Fibroblast of pulmonary artery (primary cell): Measurements from ENCODE around the gene YAF2.

Experiments
- DNase-seq: peaks from one replicate; pipeline ENCODE4 v3.0.0-alpha.2; 2010; ENCODE audit warnings: low read depth
- H3K4me3 ChIP-seq: replicated peaks from 2 replicates; pipeline ENCODE4 v1.5.1; 2011; ENCODE audit warnings: low read depth, mild to moderate bottlenecking, control low read depth, low read length, moderate library complexity
- CTCF ChIP-seq: IDR thresholded peaks from 2 replicates; pipeline ENCODE4 v1.5.1; 2011; ENCODE audit warnings: mild to moderate bottlenecking, control low read depth, low read length, inconsistent platforms; ENCODE audit errors: missing control alignments

The YAF2 gene

DNA sequence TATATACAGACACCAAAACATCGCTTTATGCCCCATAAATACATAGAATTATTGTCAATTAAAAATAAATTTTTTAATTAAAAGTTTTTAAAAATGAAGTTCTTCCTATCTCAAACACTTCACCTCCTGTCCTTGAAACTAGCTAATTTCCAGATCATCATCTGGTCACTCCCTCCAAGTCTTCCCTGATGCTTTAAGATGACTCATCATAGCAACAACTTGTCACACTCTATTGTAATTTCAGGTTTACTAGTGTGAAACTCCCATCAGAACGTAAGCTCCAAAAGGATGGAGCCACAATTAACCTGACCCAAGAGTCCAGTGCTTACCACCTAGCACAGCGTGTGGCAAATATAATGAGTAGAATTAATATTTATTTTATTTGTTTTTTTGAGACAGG lies 109.7 kb downstream of the YAF2 start:
- TF ChIP-seq CTCF = no peak
- DNase-seq = no peak
- no peak overlapping the region for H3K4me3 ChIP-seq

DNA sequence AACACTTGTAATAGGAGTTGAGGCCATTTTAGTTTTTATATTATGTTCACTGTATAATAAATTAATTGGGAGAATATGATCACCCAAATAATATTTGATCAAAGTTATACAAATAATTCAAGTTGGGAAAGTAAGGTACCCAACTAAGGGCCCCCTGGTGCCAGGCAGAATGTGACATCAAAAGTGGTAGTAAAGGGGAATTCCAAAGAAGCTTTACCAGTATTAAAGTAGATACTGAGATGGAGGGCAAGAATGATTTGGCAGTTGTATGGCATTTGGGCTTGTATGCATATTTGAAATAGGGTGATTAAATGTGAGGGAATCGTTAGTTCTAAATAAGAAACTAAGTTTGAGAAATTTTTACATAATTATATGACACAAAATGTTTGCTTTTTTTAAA lies 111.1 kb downstream of the YAF2 start:
- no peak overlapping the region for H3K4me3 ChIP-seq
- no peak for DNase-seq
- TF ChIP-seq CTCF = no peak

DNA sequence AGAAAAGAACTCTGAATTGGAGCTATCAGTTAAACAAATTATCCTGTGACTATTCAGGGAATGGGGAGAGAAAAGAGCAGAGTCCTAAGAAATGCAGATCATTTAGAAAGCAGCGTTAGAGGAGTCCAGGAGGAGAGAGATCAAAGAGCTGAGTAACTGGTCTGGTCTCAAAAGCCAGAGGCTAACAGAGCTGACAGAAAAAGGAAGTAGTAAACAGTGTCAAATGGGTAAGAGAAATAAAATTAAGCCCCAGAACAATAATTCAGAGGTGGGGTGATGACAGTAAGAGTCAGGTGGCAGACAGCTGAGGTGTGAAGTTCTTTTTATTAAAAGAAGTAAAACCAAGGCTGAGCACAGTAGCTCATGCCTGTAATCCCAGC lies 112.7 kb downstream of the YAF2 start:
- no peak for TF ChIP-seq CTCF
- H3K4me3 ChIP-seq = no peak overlapping the region
- DNase-seq = no peak

DNA sequence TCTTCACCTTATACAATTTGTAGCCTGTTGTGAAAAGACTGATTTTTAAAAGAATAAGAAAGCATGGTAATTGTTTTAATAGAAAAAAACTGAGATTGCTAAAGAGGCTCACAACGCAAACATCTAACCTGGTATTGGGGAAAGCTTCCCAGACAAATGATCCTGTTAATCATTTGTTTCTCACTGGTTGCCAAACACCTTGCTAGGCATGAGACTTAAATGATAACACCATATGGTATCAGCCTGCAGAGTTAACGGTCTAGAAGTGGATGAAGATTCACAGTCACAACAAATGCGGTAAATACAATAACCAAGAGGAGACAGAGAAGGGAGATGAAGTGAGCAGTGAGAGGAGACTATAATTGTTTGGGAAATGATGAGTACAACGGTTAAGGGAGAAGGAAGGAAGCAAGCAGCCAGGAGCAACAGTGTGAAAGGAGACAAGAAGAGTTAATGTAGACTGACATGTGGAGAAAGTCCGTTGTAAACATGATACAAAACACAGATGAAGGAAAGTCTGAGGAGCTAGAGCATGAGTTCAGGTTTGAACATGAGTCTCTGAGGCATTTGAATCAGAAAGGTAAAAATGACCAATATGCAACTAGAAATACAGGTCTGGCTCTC lies 113.2 kb downstream of the YAF2 start:
- no peak for TF ChIP-seq CTCF
- no peak for DNase-seq
- no peak overlapping the region for H3K4me3 ChIP-seq

DNA sequence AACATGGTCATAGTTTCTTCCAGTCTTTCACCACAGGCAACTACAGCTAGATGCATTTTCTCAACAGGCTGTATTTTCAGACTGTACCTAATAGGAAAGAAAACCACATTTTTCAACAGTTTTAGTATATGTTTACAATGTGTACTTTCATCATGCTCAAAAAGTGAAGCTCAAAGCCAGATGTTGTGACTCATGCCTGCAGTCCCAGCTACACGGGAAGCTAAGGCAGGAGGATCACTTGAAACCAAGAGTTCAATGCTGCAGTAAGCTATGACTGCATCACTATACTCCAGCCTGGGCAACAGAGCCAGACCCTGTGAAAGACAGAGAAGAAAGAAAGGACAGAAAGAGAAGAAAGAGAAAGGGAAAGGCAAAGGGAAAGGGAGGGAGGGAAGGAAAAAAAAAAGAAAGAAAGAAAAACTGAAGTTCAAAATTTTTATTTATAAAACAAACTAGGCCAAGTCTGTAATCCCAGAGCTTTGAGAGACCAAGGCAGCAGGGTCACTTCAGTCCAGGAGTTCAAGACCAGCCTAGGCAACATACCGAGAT lies 118.9 kb downstream of the YAF2 start:
- no peak overlapping the region for H3K4me3 ChIP-seq
- peak; percentile 73 for DNase-seq
- no peak for TF ChIP-seq CTCF

GRCh38 chr12:42118136-42118879 lies 119.7 kb downstream of the YAF2 start:
- TF ChIP-seq CTCF = no peak
- DNase-seq = no peak

More at GRCh38 chr12:42118136-42118879, 119.7 kb downstream of the YAF2 start:
- H3K4me3 ChIP-seq = no peak overlapping the region
